Heart left ventricle (tissue), 16 donors: ENCODE data around the gene KIF21B. TPM values are rescaled to one million over a fixed set of nuclear protein-coding genes. Genes with fewer than 3 reads are reported as not detected.
A peak's percentile ranks its signal among the peaks of the same experiment; 100 is the strongest.

ENCODE experiments used
- ATAC-seq, 4 donors: fragments of 200-7000 bp; cut with Tn5 transposase; one replicate each; pipeline ENCODE4 v1.9.1; 2020 to 2022; ENCODE audit warnings: moderate library complexity in 4 of 4, mild to moderate bottlenecking in 3 of 4, moderate number of reproducible peaks in 1 of 4
- DNase-seq, 5 donors: peaks; one replicate each; pipeline ENCODE4 v3.0.0-alpha.2; 2020
- H3K27ac ChIP-seq, 12 donors: fragments of 200-600 bp; sonication (generic) in 4 of 12; one replicate each; pipeline versions ENCODE4 v1.5.0 to v1.8.0; 2016 to 2022; ENCODE audit warnings: mild to moderate bottlenecking in 2 of 12
- H3K27me3 ChIP-seq, 9 donors: fragments of 200-600 bp; sonication (generic) in 2 of 9; one replicate each; pipeline versions ENCODE4 v1.5.1 to v1.8.0; 2016 to 2022; ENCODE audit warnings: mild to moderate bottlenecking in 3 of 9
- H3K36me3 ChIP-seq, 9 donors: fragments of 200-600 bp; sonication (generic) in 2 of 9; one replicate each; pipeline versions ENCODE4 v1.5.0 to v1.8.0; 2018 to 2022; ENCODE audit warnings: mild to moderate bottlenecking in 2 of 9
- H3K4me1 ChIP-seq, 12 donors: fragments of 200-600 bp; sonication (generic) in 4 of 12; one replicate each; pipeline versions ENCODE4 v1.5.0 to v1.8.0; 2016 to 2022; ENCODE audit warnings: mild to moderate bottlenecking in 3 of 12
- H3K4me3 ChIP-seq, 12 donors: fragments of 200-600 bp; sonication (generic) in 4 of 12; one replicate each; pipeline versions ENCODE4 v1.5.0 to v1.8.0; 2017 to 2022; ENCODE audit warnings: mild to moderate bottlenecking in 9 of 12, moderate library complexity in 4 of 12
- H3K9me3 ChIP-seq, 12 donors: fragments of 200-600 bp; sonication (generic) in 4 of 12; one replicate each; pipeline versions ENCODE4 v1.5.0 to v1.8.0; 2016 to 2022; ENCODE audit warnings: mild to moderate bottlenecking in 1 of 12
- CTCF ChIP-seq, 12 donors: fragments of 200-600 bp; sonication (generic) in 4 of 12; IDR thresholded peaks; one replicate each; pipeline versions ENCODE4 v1.5.0 to v1.8.0; 2018 to 2022; ENCODE audit warnings: antibody characterized with exemption in 12 of 12, mild to moderate bottlenecking in 5 of 12
- POLR2A ChIP-seq, 2 donors: fragments of 450-650 bp; IDR thresholded peaks; one replicate each; pipeline ENCODE4 v1.6.1; 2017; ENCODE audit warnings: antibody characterized with exemption in 2 of 2, mild to moderate bottlenecking in 2 of 2, moderate library complexity in 2 of 2
- WGBS, 4 donors: extraction: QIAGEN DNeasy Blood & Tissue Kit in 2 of 4; methylation state at CpG; one replicate each; pipeline versions ENCODE4 v1.1.5 to v1.1.7; 2013 to 2018; 5-methylcytosine and 5-hydroxymethylcytosine counted together
- intact Hi-C, 10 donors: fragments of 100-400 bp; cut with DNase I; formaldehyde crosslinking; loops; one replicate each; pipeline versions ENCODE4 v1.11.1 to v1.14.2; 2022
- polyA plus RNA-seq, 2 donors: library from polyadenylated mRNA; stranded (reverse); fragments of 200-250 nt; gene quantifications; one replicate each; pipeline ENCODE4 v1.2.3, GENCODE V29; 2013
- total RNA-seq, 9 donors: library from RNA; depleted of rRNA in 2 of 9; stranded (reverse); fragments of >200 nt in 2 of 9; fragmentation: NEBNext Ultra II Directional in 3 of 9; extraction: Animal tissue kit (Norgen Biotek cat#: 25700) in 3 of 9; gene quantifications; one replicate each; pipeline versions ENCODE4 v1.1.0 to v1.2.4, GENCODE V29; 2016 to 2023
- donor health status: ischemic (EF 13 %, LVEDD 7.1; RV severe dilation, severe dysfunction).
- donor health status: healthy with polysubstance abuse.
- donor health status: DM: no; HTN: yes; CAD: no.
- donor health status: DM: no; HTN: no; CAD: no.
- donor health status: ischemic (EF 25% LVEDD 6.9; RV normal size, moderate dysfunction).
- donor health status: ischemic (EF 25% LVEDD 5.7; RV mildly dilated, moderate dysfunction).
- donor health status: healthy.
- donor health status: DM: yes; HTN: yes; CAD: no.
- donor health status: ischemic (EF 35%, LVEDD 5.7; RV mildly dilated, moderate dysfunction).
- donor health status: nonischemic (EF 11% LVEDD 7.7; RV severe dilation, severe dysfunction).
- donor health status: DM: yes; HTN: yes; CAD: no.
- donor health status: PGD.
- donor health status: ischemic (EF 29% LVEDD 5.4; RV normal size, mild dysfunction).
- donor health status: nonischemic (EF 23%, LVEDD 6.1; RV moderate dilation, normal function).

KIF21B gene
- total and polyA plus RNA-seq, 11 donors: 0.21 to 3.6 (median 0.46) TPM

DNA sequence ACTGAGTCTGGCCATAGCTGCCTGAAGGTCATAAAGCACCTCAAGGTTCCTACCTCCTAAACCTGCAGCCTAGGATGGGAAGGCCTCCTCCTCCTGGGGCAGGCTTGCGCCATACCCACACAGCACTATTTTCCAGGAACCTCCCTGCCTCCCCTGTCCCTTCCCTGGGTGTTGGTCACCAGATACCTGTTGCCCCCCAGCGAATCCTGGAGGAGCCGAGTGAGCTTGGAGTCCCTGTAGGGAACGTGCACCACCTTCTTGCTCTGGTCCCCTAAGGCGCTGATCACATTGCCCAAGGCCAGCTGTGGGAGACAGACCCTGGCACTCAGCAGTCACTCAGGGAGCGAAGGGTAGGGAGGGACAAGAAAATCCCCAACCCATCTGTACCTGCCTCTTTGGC lies 19.4 kb downstream of the KIF21B start:
- 94 to 98% (median 96%) methylated on average over 6 of the region's 6 CpGs for whole genome bisulfite sequencing, 4 donors
- Histone ChIP-seq H3K4me3 (no peak overlapping the region), H3K4me1 (no peaks in the 10 kb centered on the region), H3K9me3 (no peaks in the 10 kb centered on the region), H3K27ac (no peak overlapping the region), H3K36me3 (peaks cover 0 to 26% (median 0%) of the 10 kb centered on the region in 9 donors), H3K27me3 (no peaks in the 10 kb centered on the region)
- intact Hi-C loops: no loop called here
- DNase-seq (no peak), ATAC-seq (no peak)
- no peak for TF ChIP-seq POLR2A (IDR thresholded peaks at IDR 0.05)
- no peak for TF ChIP-seq CTCF (IDR thresholded peaks at IDR 0.05)

DNA sequence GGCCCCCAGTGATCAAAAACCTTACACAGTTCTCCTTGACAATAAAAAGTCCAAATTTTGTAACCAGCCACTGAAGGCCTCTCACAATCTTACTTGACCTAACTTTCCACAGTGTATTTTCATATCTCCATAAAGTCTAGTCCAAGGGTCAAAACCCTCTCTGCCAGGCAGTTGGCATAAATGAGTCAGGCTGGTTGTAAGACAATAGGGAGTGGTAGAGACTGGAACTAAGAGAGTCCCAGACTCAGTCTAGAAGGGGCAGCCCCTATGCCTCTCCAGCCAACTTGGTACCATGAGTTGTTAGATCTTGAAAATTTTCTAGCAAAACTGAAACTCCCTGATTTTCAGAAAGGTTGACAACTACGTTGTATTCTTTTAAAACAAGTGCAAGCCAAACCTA lies 21.0 kb downstream of the KIF21B start:
- no peak for TF ChIP-seq CTCF (IDR thresholded peaks at IDR 0.05)
- no peak for TF ChIP-seq POLR2A (IDR thresholded peaks at IDR 0.05)
- no peaks in the 10 kb centered on the region for H3K4me1 ChIP-seq
- H3K4me3 ChIP-seq: no peak overlapping the region
- no peak overlapping the region for H3K27ac ChIP-seq
- peaks cover 0 to 30% (median 0%) of the 10 kb centered on the region in 9 donors for H3K36me3 ChIP-seq
- no peaks in the 10 kb centered on the region for H3K9me3 ChIP-seq
- H3K27me3 ChIP-seq: no peaks in the 10 kb centered on the region
- ATAC-seq: no peak
- intact Hi-C loops: no loop called here
- no peak for DNase-seq
- WGBS, 4 donors: 90 to 96% (median 95%) methylated on average over 1 of the region's 1 CpG

DNA sequence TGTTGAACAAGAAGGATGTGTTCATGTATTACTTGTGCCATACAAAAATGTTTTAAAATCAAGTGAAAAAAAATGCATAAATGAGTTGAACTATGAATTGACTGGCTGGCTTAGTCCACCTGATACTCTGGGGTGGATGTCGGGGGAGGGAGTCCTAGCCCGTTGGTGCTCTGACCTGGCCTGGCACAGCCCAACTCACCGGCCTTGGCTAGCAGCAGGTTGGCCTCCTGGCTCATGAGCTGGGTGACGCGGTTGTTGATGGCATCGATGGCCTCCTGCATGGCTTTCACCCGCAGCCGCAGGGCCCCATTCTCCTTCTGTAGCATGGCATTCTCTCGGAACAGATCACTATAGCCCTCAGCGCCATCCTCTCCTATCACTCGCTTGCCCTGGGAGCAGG lies 21.6 kb downstream of the KIF21B start:
- WGBS, 4 donors: 74 to 84% (median 80%) methylated on average over 9 to 11 of the region's 11 CpGs
- ATAC-seq: peak in 1 of 4 donors; percentile 37

DNA sequence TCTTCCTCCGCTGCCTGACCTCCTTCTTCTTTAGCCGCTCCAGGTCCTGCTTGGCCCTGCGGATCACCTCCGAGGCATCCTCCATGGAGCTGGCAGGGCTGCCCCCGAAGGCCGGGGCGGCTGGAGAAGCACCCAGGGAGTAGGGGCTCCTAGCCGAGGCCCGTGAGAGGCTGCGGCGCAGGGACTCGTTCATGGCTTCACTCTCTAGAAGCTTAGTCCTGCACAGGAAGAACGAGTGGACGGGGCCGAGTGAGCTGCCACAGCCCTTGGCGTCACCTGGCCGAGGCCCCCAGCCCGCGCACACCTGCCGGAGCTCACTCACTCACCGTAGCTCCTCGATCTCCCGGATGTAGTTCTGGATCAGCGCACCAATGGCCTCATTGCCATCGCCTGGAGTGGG lies 23.1 kb downstream of the KIF21B start:
- no peak for TF ChIP-seq CTCF (IDR thresholded peaks at IDR 0.05)
- TF ChIP-seq POLR2A (IDR thresholded peaks at IDR 0.05): no peak
- Histone ChIP-seq H3K27ac (no peak overlapping the region), H3K4me1 (no peaks in the 10 kb centered on the region), H3K9me3 (no peaks in the 10 kb centered on the region), H3K27me3 (no peaks in the 10 kb centered on the region), H3K4me3 (no peak overlapping the region), H3K36me3 (peaks cover 0 to 36% (median 0%) of the 10 kb centered on the region in 9 donors)
- intact Hi-C loops: no loop called here
- DNase-seq (no peak), ATAC-seq (no peak)
- WGBS, 4 donors: 94 to 98% (median 97%) methylated on average over 21 to 25 of the region's 25 CpGs

More for the DNA sequence above, 21.6 kb downstream of the KIF21B start:
- Histone ChIP-seq H3K27me3 (no peaks in the 10 kb centered on the region), H3K9me3 (no peaks in the 10 kb centered on the region), H3K27ac (no peak overlapping the region), H3K36me3 (peaks cover 0 to 30% (median 0%) of the 10 kb centered on the region in 9 donors), H3K4me3 (no peak overlapping the region), H3K4me1 (no peaks in the 10 kb centered on the region)
- intact Hi-C loops: no loop called here
- DNase-seq: no peak
- TF ChIP-seq POLR2A (IDR thresholded peaks at IDR 0.05): no peak
- no peak for TF ChIP-seq CTCF (IDR thresholded peaks at IDR 0.05)
